GM08714 (cell line): Measurements from ENCODE around the gene WDR27.
"Not testable (repeated sequence)": the region's sequence is repeated elsewhere in the genome, so short reads cannot be mapped to it uniquely, and the experiment has no call there.

ENCODE experiments used
- H3K4me3 ChIP-seq: fragments of 200-500 bp; sonication (Bioruptor generic); 2 replicates; pipeline ENCODE4 v1.5.1; 2014; ENCODE audit warnings: mild to moderate bottlenecking, low read length, inconsistent platforms
- ZNF274 ChIP-seq: IDR thresholded peaks from 2 replicates; pipeline ENCODE4 v1.6.1; 2012; ENCODE audit warnings: mild to moderate bottlenecking, low read depth, low read length

The WDR27 gene

DNA sequence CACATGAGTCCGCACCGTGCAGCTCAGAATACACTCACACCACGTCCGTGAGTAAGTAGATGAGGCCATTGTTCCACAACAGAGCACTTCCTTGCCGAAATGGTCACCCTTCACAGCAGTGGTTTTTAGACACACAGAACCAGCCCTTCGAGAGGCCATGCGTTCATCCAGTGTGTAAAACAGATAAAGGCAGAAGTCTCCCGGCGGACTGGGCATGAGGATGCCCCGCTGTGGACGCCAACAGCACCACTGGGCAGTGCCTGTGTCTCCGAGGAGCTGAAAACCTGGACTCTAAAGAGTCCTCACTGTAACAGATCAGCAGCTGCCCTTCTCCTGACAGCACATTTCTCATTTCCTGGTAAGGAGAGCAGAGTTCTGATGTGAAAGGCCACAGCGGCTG lies 75.2 kb downstream of the WDR27 start:
- H3K4me3 ChIP-seq, result no peak overlapping the region
- TF ChIP-seq ZNF274, result no peak

- TF ChIP-seq ZNF274, result no peak
- H3K4me3 ChIP-seq, result no peak overlapping the region
Observed at GRCh38 chr6:169626169-169626568, 75.7 kb downstream of the WDR27 start.

DNA sequence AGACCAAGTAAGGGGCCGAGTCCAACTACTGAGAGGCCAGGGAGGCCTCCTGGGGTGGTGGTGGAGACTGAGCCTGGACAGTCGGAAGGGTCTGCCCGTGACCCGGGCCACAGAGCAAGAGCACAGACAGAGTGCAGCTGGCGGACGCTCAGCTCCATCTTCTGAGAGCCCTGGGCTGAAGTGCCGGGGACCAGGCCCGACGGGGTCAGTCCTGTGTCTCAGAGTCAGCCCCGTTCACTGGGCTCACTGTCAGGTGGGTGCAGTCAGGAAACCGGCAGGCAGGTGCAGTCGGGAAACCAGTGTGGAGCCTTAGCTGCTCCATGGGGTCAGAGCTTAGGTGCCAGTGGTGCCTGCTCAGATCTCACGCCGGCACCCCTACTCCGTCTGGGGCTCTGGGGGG lies 76.5 kb downstream of the WDR27 start:
- no peak overlapping the region for H3K4me3 ChIP-seq
- TF ChIP-seq ZNF274, result no peak

GRCh38 chr6:169624785-169625184 lies 77.0 kb downstream of the WDR27 start:
- no peak overlapping the region for H3K4me3 ChIP-seq
- no peak for TF ChIP-seq ZNF274

- no peak for TF ChIP-seq ZNF274
- H3K4me3 ChIP-seq, result no peak overlapping the region
Observed at GRCh38 chr6:169623975-169624374, 77.9 kb downstream of the WDR27 start.

GRCh38 chr6:169623343-169623742 lies 78.5 kb downstream of the WDR27 start:
- H3K4me3 ChIP-seq, result no peak overlapping the region
- no peak for TF ChIP-seq ZNF274

GRCh38 chr6:169622618-169623017 lies 79.2 kb downstream of the WDR27 start:
- no peak for TF ChIP-seq ZNF274
- H3K4me3 ChIP-seq, result no peak overlapping the region

DNA sequence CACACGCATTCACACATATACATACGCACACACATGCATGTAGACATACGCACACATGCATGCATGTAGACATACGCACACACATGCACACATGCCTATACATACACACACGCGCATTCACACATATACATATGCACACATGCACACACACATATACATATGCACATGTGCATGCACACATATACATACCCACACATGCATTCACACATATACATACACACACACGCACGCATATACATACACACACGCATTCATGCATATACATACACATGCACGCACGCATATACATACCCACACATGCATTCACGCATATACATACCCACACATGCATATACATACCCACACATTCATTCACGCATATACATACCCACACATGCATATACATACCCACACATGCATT lies 80.5 kb downstream of the WDR27 start:
- TF ChIP-seq ZNF274, result no peak
- no peak overlapping the region for H3K4me3 ChIP-seq

GRCh38 chr6:169620171-169621130 lies 81.4 kb downstream of the WDR27 start:
- no peak overlapping the region for H3K4me3 ChIP-seq
- TF ChIP-seq ZNF274, result no peak

- TF ChIP-seq ZNF274, result no peak
- H3K4me3 ChIP-seq, result no peak overlapping the region
Observed at GRCh38 chr6:169619650-169620049, 82.2 kb downstream of the WDR27 start.

- no peak for TF ChIP-seq ZNF274
- H3K4me3 ChIP-seq, result no peak overlapping the region
Observed at GRCh38 chr6:169618526-169619490, 83.0 kb downstream of the WDR27 start.

GRCh38 chr6:169617562-169617961 lies 84.3 kb downstream of the WDR27 start:
- TF ChIP-seq ZNF274, result no peak
- no peak overlapping the region for H3K4me3 ChIP-seq

DNA sequence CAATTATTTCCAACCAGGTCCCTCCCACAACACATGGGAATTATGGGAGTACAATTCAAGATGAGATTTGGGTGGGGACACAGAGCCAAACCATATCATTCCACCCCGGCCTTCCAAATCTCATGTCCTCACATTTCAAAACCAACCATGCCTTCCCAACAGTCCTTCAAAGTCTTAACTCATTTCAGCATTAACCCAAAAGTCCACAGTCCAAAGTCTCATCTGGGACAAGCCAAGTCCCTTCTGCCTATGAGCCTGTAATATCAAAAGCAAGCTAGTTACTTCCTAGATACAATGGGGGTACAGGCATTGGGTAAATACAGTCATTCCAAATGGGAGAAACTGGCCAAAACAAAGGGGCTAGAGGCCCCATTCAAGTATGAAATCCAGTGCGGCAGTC lies 93.2 kb downstream of the WDR27 start:
- H3K4me3 ChIP-seq, result not testable (repeated sequence)

DNA sequence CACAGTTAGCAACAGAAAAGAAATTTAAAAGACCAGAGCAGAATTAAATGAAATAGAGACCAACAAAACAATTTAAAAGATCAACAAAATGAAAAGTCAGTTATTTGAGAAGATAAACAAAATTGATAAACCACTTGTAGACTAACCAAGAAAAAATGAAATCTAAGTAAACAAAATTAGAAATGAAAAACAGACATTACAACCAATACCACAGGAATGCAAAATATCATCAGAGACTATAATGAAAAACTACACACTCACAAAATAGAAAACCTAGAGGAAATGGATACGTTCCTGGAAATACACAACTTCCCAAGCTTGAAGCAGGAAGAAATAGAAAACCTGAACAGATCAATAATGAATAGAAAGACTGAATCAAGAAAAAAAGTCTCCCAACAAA lies 97.8 kb downstream of the WDR27 start:
- H3K4me3 ChIP-seq, result no peak overlapping the region
- TF ChIP-seq ZNF274, result no peak

- H3K4me3 ChIP-seq, result not testable (repeated sequence)
Observed at GRCh38 chr6:169601129-169601528, 100.7 kb downstream of the WDR27 start.
